HG03108 (cell line): ENCODE data around the gene CAMTA1.

Experiments
- ATAC-seq: cut with Tn5 transposase; IDR thresholded peaks from one replicate; pipeline ENCODE4 v1.9.1; 2021; ENCODE audit warnings: moderate library complexity; ENCODE audit not compliant: unreplicated experiment

CAMTA1 gene

DNA sequence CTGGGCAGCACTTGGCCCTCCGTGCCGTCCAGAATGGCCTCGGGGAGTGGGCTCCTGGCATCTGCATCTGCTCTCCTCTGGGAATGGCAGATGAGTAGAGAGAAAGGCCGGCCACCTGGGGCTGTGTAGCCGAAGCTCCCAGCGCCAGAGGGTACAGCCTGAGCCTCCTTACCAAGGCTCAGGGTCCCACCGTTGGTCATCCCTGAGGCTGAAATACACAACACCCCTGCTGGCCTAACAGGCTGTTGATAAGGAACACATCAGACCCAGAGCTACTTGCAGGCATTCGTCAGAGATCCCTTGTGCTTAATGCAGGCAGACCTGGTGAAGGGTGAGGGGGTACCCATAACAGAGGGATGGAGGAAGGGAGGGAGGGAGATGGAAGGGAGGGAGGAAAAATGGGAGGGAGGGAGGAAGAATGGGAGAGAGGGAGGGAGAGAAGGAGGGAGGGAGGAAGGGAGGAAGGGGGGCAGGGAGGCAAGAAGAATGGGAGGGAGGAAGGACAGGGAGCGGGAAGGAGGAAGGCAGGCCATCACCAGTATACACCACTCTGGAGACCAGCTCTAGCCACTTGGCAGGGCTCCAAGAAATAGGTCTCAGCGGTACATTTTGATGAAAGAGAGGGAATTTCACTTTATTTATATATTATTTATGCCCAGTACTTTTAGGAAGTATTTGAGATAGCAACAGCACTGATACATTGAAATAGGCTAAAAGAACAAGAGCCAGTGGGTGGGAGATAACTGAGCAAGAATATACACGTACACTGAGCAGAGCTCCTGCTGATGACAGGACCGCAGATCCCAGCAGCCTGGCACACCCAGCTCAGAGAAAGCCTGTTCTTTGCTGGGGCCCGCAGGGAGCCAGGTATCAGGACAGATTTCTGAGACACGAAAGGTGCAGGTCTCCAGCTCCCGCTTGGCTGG is 670.8 kb downstream of the CAMTA1 start:
- no peak for ATAC-seq

DNA sequence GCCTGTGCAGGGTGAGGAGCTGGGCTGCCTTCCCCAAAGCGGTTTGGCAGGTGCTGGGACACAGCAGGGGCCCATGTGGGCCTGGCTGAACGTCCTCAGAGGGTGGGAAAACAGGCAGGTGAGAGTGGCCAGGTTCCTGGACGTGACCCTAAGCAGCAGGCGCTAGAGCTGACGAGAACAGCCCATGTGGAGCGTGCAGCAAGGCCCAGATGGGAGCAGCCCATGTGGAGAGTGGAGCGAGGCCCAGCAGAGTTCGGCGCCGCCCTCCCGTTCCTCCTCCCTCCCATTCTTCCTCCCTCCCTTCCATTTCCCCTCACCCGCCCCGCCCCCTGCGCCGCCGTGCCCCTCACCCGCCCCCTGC is 671.4 kb downstream of the CAMTA1 start:
- ATAC-seq: no peak

GRCh38 chr1:7457811-7458210 is 672.6 kb downstream of the CAMTA1 start:
- no peak for ATAC-seq

GRCh38 chr1:7458946-7459345 is 673.7 kb downstream of the CAMTA1 start:
- no peak for ATAC-seq

- no peak for ATAC-seq
These were observed 674.7 kb downstream of the CAMTA1 start for GRCh38 chr1:7459914-7460313.

GRCh38 chr1:7460807-7461206 is 675.6 kb downstream of the CAMTA1 start:
- no peak for ATAC-seq

DNA sequence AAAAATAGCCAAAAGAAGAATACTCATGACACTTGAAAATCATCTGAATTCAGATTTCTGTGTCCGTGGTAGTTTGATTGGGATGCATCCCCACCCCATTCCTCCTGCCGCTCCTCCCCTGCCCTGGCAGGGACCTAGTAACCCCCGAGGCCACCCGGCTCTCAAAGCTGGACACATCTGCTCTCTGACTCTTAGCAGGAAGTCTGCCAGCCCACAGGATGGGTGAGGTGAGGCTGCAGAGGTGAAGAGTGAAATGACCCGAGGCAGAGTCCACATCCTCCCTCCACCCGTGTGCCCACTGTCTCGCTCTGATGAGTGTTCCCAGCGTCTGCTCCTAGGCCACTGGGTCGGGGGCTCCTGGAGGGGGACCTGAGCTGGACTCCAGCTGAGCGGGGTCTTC is 677.4 kb downstream of the CAMTA1 start:
- no peak for ATAC-seq

GRCh38 chr1:7463526-7463925 is 678.3 kb downstream of the CAMTA1 start:
- ATAC-seq: no peak

DNA sequence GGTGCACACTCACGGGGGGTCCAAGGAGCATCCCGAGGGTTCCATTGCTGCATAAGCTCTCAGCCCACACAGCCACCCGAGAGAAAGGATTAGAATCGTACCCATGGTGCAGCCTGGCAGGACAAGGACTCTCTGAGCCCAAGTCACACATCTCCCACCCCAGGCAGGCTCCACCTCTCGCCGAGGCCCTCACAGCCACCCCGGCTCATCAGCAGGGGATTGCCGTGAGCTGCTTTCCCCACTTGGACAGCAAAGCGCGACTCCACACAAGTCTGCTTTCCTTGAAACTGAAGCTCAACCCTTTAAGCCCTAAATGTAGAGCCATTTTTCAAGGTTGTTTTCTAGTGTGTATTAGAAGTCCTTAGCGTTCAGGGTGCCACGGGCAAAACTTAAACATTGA is 679.5 kb downstream of the CAMTA1 start:
- no peak for ATAC-seq

GRCh38 chr1:7467476-7468175 is 682.4 kb downstream of the CAMTA1 start:
- ATAC-seq: no peak

- no peak for ATAC-seq
These were observed 683.0 kb downstream of the CAMTA1 start for GRCh38 chr1:7468248-7468647.

DNA sequence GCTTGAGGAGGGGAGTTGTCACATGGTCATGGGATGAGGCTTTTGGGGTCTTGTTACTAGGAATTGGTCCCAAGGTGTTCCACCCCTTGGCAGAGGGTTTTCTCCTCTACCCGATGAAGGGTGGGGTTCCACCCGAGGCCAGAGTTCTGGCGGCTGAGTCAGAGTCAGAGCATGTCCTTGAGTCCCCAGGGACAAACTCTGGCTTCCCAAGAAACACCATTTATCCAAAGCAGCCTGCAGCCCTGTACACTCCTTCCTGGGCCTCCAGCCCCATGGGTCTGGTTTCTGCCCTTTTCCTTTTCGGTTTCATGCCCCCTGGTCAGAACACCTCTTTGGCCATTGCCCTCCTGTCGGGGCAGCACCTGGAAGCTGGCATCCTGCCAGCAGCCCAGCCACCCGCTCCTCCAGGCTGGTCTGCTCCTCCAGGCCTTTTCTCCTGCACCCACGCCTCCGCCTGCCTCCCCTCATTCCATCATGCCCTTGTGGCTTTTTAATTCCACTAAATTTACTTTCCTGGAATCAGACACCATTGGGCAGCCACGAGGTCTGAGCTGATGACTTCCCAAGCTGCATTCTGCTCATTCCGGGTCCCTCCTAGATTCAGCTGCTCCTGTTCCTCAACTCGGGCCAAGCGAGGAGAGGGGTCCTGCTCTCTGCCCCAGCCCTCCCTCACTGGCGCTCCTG is 684.1 kb downstream of the CAMTA1 start:
- no peak for ATAC-seq

- no peak for ATAC-seq
These were observed 685.8 kb downstream of the CAMTA1 start for GRCh38 chr1:7470904-7471638.

GRCh38 chr1:7471836-7472235 is 686.6 kb downstream of the CAMTA1 start:
- ATAC-seq: no peak

- no peak for ATAC-seq
These were observed 688.2 kb downstream of the CAMTA1 start for GRCh38 chr1:7473223-7474142.

DNA sequence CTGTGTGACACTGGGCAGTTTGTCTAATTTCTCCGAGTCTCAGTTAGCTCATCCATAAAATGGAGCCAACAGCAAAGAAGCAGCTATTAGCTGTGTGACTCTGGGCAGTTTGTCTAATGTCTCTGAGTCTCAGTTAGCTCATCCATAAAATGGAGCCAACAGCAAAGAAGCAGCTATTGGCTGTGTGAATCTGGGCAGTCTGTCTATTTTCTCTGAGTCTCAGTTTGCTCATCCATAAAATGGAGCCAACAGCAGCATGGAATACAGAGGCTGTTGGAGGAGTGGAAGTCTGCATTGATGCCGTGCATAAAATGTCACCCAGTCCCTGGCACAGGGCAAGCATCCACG is 688.9 kb downstream of the CAMTA1 start:
- ATAC-seq: no peak

DNA sequence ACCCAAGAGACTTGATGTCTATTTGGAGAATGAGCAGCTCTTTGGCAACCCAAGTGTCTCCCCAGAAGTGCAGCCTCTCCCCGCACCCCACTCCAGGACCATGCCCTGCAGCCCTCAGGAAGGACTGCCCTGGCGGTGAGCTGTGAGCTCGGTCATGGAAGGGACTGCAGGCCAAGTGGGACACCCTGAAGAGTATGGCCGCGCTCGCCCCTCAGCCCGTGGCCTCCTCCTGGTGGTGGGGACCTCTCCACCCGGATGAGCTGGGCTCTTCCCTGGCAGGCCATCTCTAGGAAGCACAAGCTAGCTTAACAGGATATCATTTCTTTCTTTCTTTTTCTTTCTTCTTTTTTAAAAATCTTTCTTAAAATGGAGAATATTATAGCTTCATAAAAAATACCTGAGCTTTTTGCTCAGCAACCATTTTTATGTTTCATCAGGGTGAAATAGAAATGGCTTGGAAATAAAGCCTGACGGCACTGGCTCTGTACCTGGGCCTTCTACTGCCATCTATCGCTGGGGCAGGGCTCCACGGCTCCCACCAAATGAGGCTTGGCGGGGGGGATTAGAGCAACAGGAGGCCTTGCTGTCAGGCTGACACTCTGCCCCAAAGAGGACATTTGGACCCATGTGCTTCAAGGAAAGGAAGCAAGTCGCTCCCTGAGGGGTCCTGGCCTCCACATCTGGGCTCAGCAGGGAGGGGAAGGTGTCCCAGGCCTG is 689.7 kb downstream of the CAMTA1 start:
- no peak for ATAC-seq

DNA sequence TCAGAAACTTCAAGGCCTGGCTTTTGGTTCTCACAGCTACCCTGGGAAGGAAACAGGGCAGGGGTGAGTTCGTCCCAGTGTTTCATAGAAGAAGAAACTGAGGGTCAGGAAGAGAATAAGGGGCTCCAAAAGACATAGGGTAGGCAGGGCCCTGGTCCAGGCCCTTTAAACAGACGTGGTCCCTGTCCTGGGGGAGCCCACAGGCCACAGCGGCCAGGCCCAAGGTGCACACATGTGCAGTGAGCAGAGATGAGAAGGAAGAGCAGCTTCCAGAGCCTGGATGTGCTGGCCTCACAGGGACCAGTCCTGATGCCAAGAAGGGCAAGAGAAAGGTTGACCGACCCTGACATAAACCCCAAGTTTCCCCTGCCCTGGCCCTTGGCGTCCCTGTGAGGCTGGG is 690.4 kb downstream of the CAMTA1 start:
- ATAC-seq: no peak

DNA sequence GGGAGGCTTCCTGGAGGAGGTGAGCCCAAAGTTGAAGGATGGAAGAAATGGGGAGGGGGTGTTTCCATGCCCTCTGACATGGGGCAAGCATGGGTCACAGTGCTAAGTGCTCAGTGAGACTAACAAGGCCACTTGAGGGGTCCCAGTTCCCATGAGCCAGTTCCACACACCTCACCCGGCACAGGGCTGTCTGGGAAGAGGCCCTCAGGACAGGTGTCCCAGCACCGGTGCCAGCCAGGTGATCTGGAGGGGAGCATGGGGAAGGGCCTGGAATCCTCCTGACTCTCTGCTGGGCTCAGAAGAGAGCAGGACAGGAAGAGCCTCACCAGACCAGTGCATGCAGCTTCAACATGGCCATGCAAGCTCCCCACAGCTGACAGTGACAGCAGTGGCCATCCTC is 691.1 kb downstream of the CAMTA1 start:
- no peak for ATAC-seq
